AG09309 (cell line): ENCODE data around the gene SUPT20HL1.

ENCODE experiments used
- DNase-seq: peaks from one replicate; pipeline ENCODE4 v3.0.0-alpha.2; 2010; ENCODE audit warnings: low read depth
- H3K4me3 ChIP-seq: 2 replicates; pipeline ENCODE4 v1.5.1; 2011; ENCODE audit warnings: mild to moderate bottlenecking, low read depth, low read length, moderate library complexity; ENCODE audit not compliant: control insufficient read depth
- CTCF ChIP-seq: IDR thresholded peaks from 2 replicates; pipeline ENCODE4 v1.5.1; 2011; ENCODE audit warnings: mild to moderate bottlenecking, low read depth, low read length, inconsistent platforms; ENCODE audit not compliant: insufficient read depth, control insufficient read depth; ENCODE audit errors: missing control alignments

SUPT20HL1 gene

DNA sequence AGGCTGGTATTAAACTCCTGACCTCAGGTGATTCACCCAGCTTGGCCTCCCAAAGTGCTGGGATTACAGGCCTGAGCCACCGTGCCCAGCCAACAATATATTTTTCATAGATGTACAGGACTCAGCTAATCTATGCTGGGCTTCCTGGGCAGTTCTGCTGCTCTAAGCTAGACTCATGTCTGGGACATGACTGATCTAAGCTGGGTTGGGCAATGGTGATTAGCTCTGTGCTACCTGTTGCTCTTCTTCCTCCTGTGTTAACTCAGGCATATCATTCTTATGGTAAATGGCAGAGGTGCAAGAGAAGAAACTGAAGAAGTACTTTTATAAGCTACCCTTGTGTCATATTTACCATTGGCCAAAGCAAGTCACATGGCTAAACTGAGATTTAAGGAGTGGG is 35.2 kb upstream of the SUPT20HL1 start:
- no peak for TF ChIP-seq CTCF
- H3K4me3 ChIP-seq: no peak overlapping the region
- no peak for DNase-seq

GRCh38 chrX:24332878-24333277 is 27.6 kb upstream of the SUPT20HL1 start:
- no peak overlapping the region for H3K4me3 ChIP-seq
- DNase-seq: no peak
- TF ChIP-seq CTCF: no peak

- no peak for TF ChIP-seq CTCF
- DNase-seq: no peak
- no peak overlapping the region for H3K4me3 ChIP-seq
Observed at GRCh38 chrX:24333371-24333770, 27.1 kb upstream of the SUPT20HL1 start.

GRCh38 chrX:24334461-24334860 is 26.0 kb upstream of the SUPT20HL1 start:
- no peak for TF ChIP-seq CTCF

DNA sequence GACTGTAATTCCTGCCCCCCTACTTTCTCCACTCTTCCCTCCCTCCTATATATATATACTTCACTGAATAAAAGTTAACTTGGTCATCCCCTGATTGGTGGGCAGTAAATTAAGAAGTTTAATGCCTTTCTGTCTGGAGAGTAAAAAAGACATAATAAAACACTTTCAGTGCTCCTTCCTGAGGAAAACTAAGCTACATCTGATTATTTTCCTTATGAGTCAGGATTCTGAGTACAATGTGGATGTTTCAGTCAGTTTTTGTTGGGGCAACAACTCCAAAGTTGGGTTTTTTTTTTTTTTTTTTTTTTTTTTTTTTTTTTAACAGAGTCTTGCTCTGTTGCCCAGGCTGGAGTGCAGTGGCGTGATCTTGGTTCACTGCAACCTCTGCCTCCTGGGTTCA is 24.6 kb upstream of the SUPT20HL1 start:
- H3K4me3 ChIP-seq: no peak overlapping the region
- TF ChIP-seq CTCF: no peak
- no peak for DNase-seq

More at GRCh38 chrX:24334461-24334860, 26.0 kb upstream of the SUPT20HL1 start:
- DNase-seq: no peak
- H3K4me3 ChIP-seq: no peak overlapping the region

DNA sequence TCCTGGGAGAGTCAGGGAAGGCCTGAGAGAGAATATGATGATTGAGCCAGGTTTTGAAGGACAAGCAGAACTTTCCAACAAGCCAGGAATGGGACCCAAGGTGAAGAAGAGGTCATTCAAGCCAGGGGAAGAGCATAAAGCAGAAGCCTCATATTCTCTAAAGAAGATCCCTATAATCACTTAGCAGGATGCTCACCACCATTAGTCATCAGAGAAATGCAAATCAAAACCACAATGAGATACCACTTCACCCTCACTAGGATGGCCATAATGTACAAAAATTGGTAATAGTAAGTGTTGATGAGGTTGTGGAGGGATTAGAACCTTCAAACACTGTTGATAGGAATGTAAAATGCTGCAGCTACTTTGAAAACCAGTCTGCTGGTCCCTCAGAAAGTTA is 20.5 kb upstream of the SUPT20HL1 start:
- DNase-seq: no peak
- TF ChIP-seq CTCF: no peak
- no peak overlapping the region for H3K4me3 ChIP-seq

DNA sequence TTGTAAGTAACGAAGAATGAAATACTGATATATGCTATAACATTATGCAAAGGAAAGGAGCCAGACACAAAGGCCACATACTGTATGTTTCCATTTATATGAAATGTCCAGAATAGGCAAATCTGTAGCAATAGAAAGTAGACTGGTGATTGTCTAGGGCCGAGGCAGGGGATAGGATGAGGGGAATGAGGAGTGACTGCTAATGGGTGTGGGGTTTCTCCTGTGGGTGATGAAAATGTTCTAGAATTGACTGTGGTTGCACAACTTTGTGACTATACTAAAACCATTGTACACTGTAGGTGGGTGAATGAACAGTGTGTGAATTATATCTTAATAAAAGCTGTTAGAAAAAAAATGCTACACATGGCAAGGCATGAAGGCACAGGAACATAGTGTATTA is 19.9 kb upstream of the SUPT20HL1 start:
- no peak for TF ChIP-seq CTCF
- no peak for DNase-seq
- H3K4me3 ChIP-seq: no peak overlapping the region
